Measurements from ENCODE around the gene RANBP17. TPM values are rescaled to one million over a fixed set of nuclear protein-coding genes. Genes with fewer than 3 reads are reported as not detected.
"Not testable (repeated sequence)": the region's sequence is repeated elsewhere in the genome, so short reads cannot be mapped to it uniquely, and the experiment has no call there.

RANBP17 gene
- total and polyA plus RNA-seq, 9 of the 15 experiments (the other 6 are each of a cell fraction or from before 2014, with no cell fraction given): not detected

- Histone ChIP-seq H2AFZ (ENCODE audit: low read depth, low read length) (no peak overlapping the region), H3K4me2 (ENCODE audit: insufficient read depth, low read length) (no peak overlapping the region), H3K4me1 (replicated peaks in 1 of 2; ENCODE audit: control insufficient read depth in 2 of 2, insufficient read depth in 2 of 2, low read length in 2 of 2) (no peaks in the 10 kb centered on the region), H3K36me3 (ENCODE audit: control insufficient read depth, insufficient read depth, low read length) (no peaks in the 10 kb centered on the region), H4K20me1 (replicated peaks; ENCODE audit: control insufficient read depth, insufficient read depth, low read length) (no peaks in the 10 kb centered on the region; the same call in 1 of the 2 replicates), H3K27ac (ENCODE audit: extremely low read depth, low read depth, low read length) (no peak overlapping the region), H3K9me3 (replicated peaks; ENCODE audit: control insufficient read depth, insufficient read depth, low read depth, low read length) (no peaks in the 10 kb centered on the region), H3K9me1 (ENCODE audit: control insufficient read depth, insufficient read depth, low read length) (no peaks in the 10 kb centered on the region), H3K9ac (ENCODE audit: insufficient read depth in 1 of 2, low read depth in 2 of 2, low read length in 2 of 2) (no peak overlapping the region), H3K79me2 (ENCODE audit: control insufficient read depth, insufficient read depth, low read length) (no peaks in the 10 kb centered on the region), H3K4me3 (no peak overlapping the region), H3K27me3 (ENCODE audit: control insufficient read depth in 2 of 2, insufficient read depth in 2 of 2, low read length in 2 of 2) (peaks cover 0 to 13% of the 10 kb centered on the region in 2 experiments; a peak in 1 of 5 replicates)
- no TSS peak for BruUV-seq (replicated peaks)
- WGBS (ENCODE audit: insufficient coverage, low coverage, missing lambda C conversion rate): 2% methylated on average over 5 of the region's 5 CpGs
- no peak for TF ChIP-seq RAD21 (CRISPR knock-in tag; conservative IDR thresholded peaks at IDR 0.05 in 1 of 2, IDR thresholded peaks at IDR 0.05 in 1 of 2)
- in situ Hi-C loops (cut with MboI): no loop called here
- ChIA-PET CTCF (ENCODE audit: low intra/inter-chr PET ratio) (no interaction called here), POLR2A (no interaction called here)
- no peak for FAIRE-seq
- intact Hi-C loops (cut with micrococcal nuclease): no loop called here
- DNase-seq (ENCODE audit: extremely low read depth in 1 of 4, low spot score in 3 of 4): no peak
- ATAC-seq: no peak
Observed at GRCh38 chr5:171295801-171296200, 434.0 kb downstream of the RANBP17 start.

- FAIRE-seq; POLR2A ChIA-PET; ATAC-seq; H3K9me3 ChIP-seq (replicated peaks; ENCODE audit: control insufficient read depth, insufficient read depth, low read depth, low read length); H3K9me1 ChIP-seq (ENCODE audit: control insufficient read depth, insufficient read depth, low read length); H4K20me1 ChIP-seq (replicated peaks; ENCODE audit: control insufficient read depth, insufficient read depth, low read length); H3K9ac ChIP-seq (ENCODE audit: insufficient read depth in 1 of 2, low read depth in 2 of 2, low read length in 2 of 2); H3K79me2 ChIP-seq (ENCODE audit: control insufficient read depth, insufficient read depth, low read length); H3K4me2 ChIP-seq (ENCODE audit: insufficient read depth, low read length); H3K27ac ChIP-seq (ENCODE audit: extremely low read depth, low read depth, low read length); H3K36me3 ChIP-seq (ENCODE audit: control insufficient read depth, insufficient read depth, low read length); in situ Hi-C loops (cut with MboI); H3K4me1 ChIP-seq (replicated peaks in 1 of 2; ENCODE audit: control insufficient read depth in 2 of 2, insufficient read depth in 2 of 2, low read length in 2 of 2); H2AFZ ChIP-seq (ENCODE audit: low read depth, low read length); intact Hi-C loops (cut with micrococcal nuclease); BruUV-seq (replicated peaks); DNase-seq (ENCODE audit: extremely low read depth in 1 of 4, low spot score in 3 of 4); CTCF ChIA-PET (ENCODE audit: low intra/inter-chr PET ratio); H3K4me3 ChIP-seq: not testable (repeated sequence)
- WGBS (ENCODE audit: insufficient coverage, low coverage, missing lambda C conversion rate): 0% methylated on average over 6 of the region's 6 CpGs
- peaks cover 0 to 20% of the 10 kb centered on the region in 2 experiments; a peak in 3 of 5 replicates for H3K27me3 ChIP-seq (ENCODE audit: control insufficient read depth in 2 of 2, insufficient read depth in 2 of 2, low read length in 2 of 2)
Observed at GRCh38 chr5:171297941-171298340, 436.1 kb downstream of the RANBP17 start.

Data from K562 (cell line).